ENCODE results near the gene INAVA. TPM values are rescaled to one million over a fixed set of nuclear protein-coding genes. Genes with fewer than 3 reads are reported as not detected.
A peak's percentile ranks its signal among the peaks of the same experiment; 100 is the strongest.
"Not testable (repeated sequence)": the region's sequence is repeated elsewhere in the genome, so short reads cannot be mapped to it uniquely, and the experiment has no call there.

INAVA gene
- total RNA-seq, 1 donor from 2014 or later, result 42.2 TPM

DNA sequence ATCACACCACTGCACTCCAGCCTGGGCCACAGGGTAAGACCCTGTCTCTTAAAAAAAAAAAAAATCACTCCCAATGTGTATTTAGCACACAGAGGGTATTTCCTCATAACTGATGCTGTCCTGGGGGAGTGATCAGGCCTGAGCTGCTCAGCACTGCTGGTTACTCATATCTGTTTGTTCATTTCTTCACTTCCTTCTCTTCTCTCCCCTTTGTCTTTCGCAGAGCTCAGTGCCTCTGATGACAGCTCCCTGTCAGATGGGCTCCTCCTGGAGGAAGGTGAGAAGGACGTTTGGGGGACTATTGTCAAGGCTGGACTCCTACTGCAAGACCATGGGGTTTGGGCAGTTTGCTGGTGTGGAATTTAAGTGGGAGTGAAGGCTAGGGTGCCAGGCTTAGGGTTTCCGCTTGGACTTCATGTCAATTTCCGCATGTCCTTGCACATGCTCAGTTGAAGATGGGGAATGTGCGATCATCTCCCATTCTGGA lies 13.0 kb downstream of the INAVA start:
- H3K9me3 ChIP-seq, result no peaks in the 10 kb centered on the region
- H3K4me3 ChIP-seq, result no peak overlapping the region
- no peak for TF ChIP-seq POLR2A (IDR thresholded peaks at IDR 0.05)
- no peak for TF ChIP-seq POLR2AphosphoS5 (IDR thresholded peaks at IDR 0.05; ENCODE audit: insufficient read depth in 1 of 2, low read depth in 1 of 2)
- no peak for TF ChIP-seq CTCF (IDR thresholded peaks at IDR 0.05)
- H3K36me3 ChIP-seq, result no peaks in the 10 kb centered on the region
- no peak for DNase-seq (ENCODE audit: extremely low spot score in 2 of 2)
- peaks cover 12% of the 10 kb centered on the region for H3K4me1 ChIP-seq
- no peak overlapping the region for H3K27ac ChIP-seq
- H3K27me3 ChIP-seq, result no peaks in the 10 kb centered on the region
- intact Hi-C loops (cut with DNase I), result no loop called here

DNA sequence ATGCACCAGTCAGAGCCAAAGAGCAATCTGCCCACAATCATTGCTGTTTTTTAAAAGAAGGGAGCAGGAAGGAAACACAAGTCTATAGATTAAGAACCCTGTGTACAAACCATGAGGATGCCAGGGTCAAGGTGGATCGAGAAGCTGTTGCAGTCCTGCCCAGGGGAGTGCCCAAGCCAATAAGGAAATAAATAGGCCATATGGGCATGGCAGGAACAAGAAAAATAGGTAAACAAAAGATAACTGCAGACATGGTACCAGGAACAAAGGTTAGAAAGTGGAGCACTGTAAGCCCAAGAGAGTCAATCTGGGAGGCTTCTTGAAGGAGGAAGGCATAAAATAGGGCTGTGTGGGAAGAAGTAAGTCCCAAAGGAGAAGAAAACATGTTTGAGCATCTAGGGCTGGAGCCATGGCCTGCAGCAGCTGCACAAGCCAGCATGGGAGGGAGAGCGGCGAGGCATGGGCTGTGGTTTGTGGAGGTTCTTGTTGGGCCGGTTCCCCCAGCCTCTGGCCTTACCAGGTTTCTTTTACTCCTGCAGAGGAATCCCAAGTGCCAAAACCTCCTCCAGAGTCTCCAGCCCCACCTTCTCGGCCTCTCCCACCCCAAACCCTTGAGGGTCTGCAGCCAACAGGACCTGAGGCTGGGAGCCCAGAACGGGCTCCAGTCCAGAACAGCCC lies 13.6 kb downstream of the INAVA start:
- H3K9me3 ChIP-seq, result no peaks in the 10 kb centered on the region
- H3K27me3 ChIP-seq, result no peaks in the 10 kb centered on the region
- no peaks in the 10 kb centered on the region for H3K36me3 ChIP-seq
- H3K4me3 ChIP-seq, result no peak overlapping the region
- intact Hi-C loops (cut with DNase I), result no loop called here
- no peak for DNase-seq (ENCODE audit: extremely low spot score in 2 of 2)
- H3K27ac ChIP-seq, result no peak overlapping the region
- H3K4me1 ChIP-seq, result peaks cover 18% of the 10 kb centered on the region
- TF ChIP-seq POLR2AphosphoS5 (IDR thresholded peaks at IDR 0.05; ENCODE audit: insufficient read depth in 1 of 2, low read depth in 1 of 2) (peak in 1 of 2 donors; percentile 9), POLR2A (IDR thresholded peaks at IDR 0.05) (no peak)

GRCh38 chr1:200909071-200909470 lies 14.4 kb downstream of the INAVA start:
- intact Hi-C loops (cut with DNase I), result no loop called here
- no peak overlapping the region for H3K27ac ChIP-seq
- H3K4me3 ChIP-seq, result no peak overlapping the region
- no peak for TF ChIP-seq CTCF (IDR thresholded peaks at IDR 0.05)
- H3K4me1 ChIP-seq, result peaks cover 21% of the 10 kb centered on the region
- H3K9me3 ChIP-seq, result no peaks in the 10 kb centered on the region
- H3K36me3 ChIP-seq, result no peaks in the 10 kb centered on the region
- no peak for DNase-seq (ENCODE audit: extremely low spot score in 2 of 2)
- H3K27me3 ChIP-seq, result no peaks in the 10 kb centered on the region

GRCh38 chr1:200909757-200910239 lies 15.1 kb downstream of the INAVA start:
- H3K9me3 ChIP-seq, result no peaks in the 10 kb centered on the region
- intact Hi-C loops (cut with DNase I), result no loop called here
- no peaks in the 10 kb centered on the region for H3K36me3 ChIP-seq
- DNase-seq (ENCODE audit: extremely low spot score in 2 of 2), result no peak
- peaks cover 21% of the 10 kb centered on the region for H3K4me1 ChIP-seq
- TF ChIP-seq POLR2A (IDR thresholded peaks at IDR 0.05) (no peak), POLR2AphosphoS5 (IDR thresholded peaks at IDR 0.05; ENCODE audit: insufficient read depth in 1 of 2, low read depth in 1 of 2) (no peak), CTCF (IDR thresholded peaks at IDR 0.05) (no peak)
- no peak overlapping the region for H3K4me3 ChIP-seq
- H3K27me3 ChIP-seq, result no peaks in the 10 kb centered on the region
- no peak overlapping the region for H3K27ac ChIP-seq

- H3K4me1 ChIP-seq, result peaks cover 21% of the 10 kb centered on the region
- TF ChIP-seq POLR2A (IDR thresholded peaks at IDR 0.05), result no peak
- TF ChIP-seq POLR2AphosphoS5 (IDR thresholded peaks at IDR 0.05; ENCODE audit: insufficient read depth in 1 of 2, low read depth in 1 of 2), result no peak
- no peak for TF ChIP-seq CTCF (IDR thresholded peaks at IDR 0.05)
- no peak overlapping the region for H3K4me3 ChIP-seq
- H3K27me3 ChIP-seq, result no peaks in the 10 kb centered on the region
- H3K27ac ChIP-seq, result no peak overlapping the region
- H3K9me3 ChIP-seq, result no peaks in the 10 kb centered on the region
- no peaks in the 10 kb centered on the region for H3K36me3 ChIP-seq
- intact Hi-C loops (cut with DNase I), result no loop called here
- DNase-seq (ENCODE audit: extremely low spot score in 2 of 2), result no peak
Measured at GRCh38 chr1:200911361-200911760, 16.7 kb downstream of the INAVA start.

GRCh38 chr1:200911936-200912335 lies 17.2 kb downstream of the INAVA start:
- intact Hi-C loops (cut with DNase I); DNase-seq (ENCODE audit: extremely low spot score in 2 of 2); H3K27ac ChIP-seq; H3K9me3 ChIP-seq; H3K4me3 ChIP-seq; H3K36me3 ChIP-seq; H3K27me3 ChIP-seq: not testable (repeated sequence)
- H3K4me1 ChIP-seq, result peaks cover 21% of the 10 kb centered on the region
